Stimulated activated CD4-positive, alpha-beta T cell treated with anti-CD3 and anti-CD28 coated beads, TNF-alpha, amount 100 ng/mL, for 1 hour (primary cell): ENCODE measurements around the gene ST7L.
"Not testable (repeated sequence)": the region's sequence is repeated elsewhere in the genome, so short reads cannot be mapped to it uniquely, and the experiment has no call there.

Source experiments
- DNase-seq, 3 donors: peaks; one replicate each; pipeline ENCODE4 v3.0.0-alpha.2; 2020; ENCODE audit warnings: low read depth in 3 of 3, low spot score in 1 of 3

The ST7L gene

GRCh38 chr1:112618721-112619517, at the start of gene ST7L:
ST7L (minus strand) TSS chr1:112619141; CDS start chr1:112619113, 28 bp downstream.
- DNase-seq, result peak; percentile 6 to 48 (median 31)

GRCh38 chr1:112666946-112667345, 48.0 kb upstream of the ST7L start:
- no peak for DNase-seq

GRCh38 chr1:112665857-112666256, 46.9 kb upstream of the ST7L start:
- no peak for DNase-seq

GRCh38 chr1:112651205-112651604, 32.3 kb upstream of the ST7L start:
- no peak for DNase-seq

GRCh38 chr1:112646225-112646624, 27.3 kb upstream of the ST7L start:
- no peak for DNase-seq

- no peak for DNase-seq
Observed at GRCh38 chr1:112643080-112643479, 24.1 kb upstream of the ST7L start.

GRCh38 chr1:112640437-112640836, 21.5 kb upstream of the ST7L start:
- not testable (repeated sequence) for DNase-seq

- no peak for DNase-seq
Observed at GRCh38 chr1:112638110-112638428, 19.1 kb upstream of the ST7L start.

GRCh38 chr1:112637254-112638109, 18.5 kb upstream of the ST7L start:
- DNase-seq, result no peak

GRCh38 chr1:112636597-112637253, 17.8 kb upstream of the ST7L start:
- DNase-seq, result no peak

GRCh38 chr1:112636056-112636455, 17.1 kb upstream of the ST7L start:
- DNase-seq, result no peak

GRCh38 chr1:112634367-112634766, 15.4 kb upstream of the ST7L start:
- no peak for DNase-seq

- DNase-seq, result no peak
Observed at GRCh38 chr1:112633628-112634027, 14.7 kb upstream of the ST7L start.

GRCh38 chr1:112629256-112629655, 10.3 kb upstream of the ST7L start:
- DNase-seq, result no peak

- DNase-seq, result no peak
Observed at GRCh38 chr1:112628516-112628915, 9.6 kb upstream of the ST7L start.

- no peak for DNase-seq
Observed at GRCh38 chr1:112626887-112627286, 7.9 kb upstream of the ST7L start.

- no peak for DNase-seq
Observed at GRCh38 chr1:112626193-112626592, 7.3 kb upstream of the ST7L start.

GRCh38 chr1:112625696-112626095, 6.8 kb upstream of the ST7L start:
- no peak for DNase-seq

- not testable (repeated sequence) for DNase-seq
Observed at GRCh38 chr1:112624493-112624892, 5.6 kb upstream of the ST7L start.

- no peak for DNase-seq
Observed at GRCh38 chr1:112620377-112620695, 1.4 kb upstream of the ST7L start.

- DNase-seq, result peak; percentile 77 to 79 (median 78)
Observed at GRCh38 chr1:112619518-112620376, 806 bp upstream of the ST7L start, which contains the start of gene CAPZA1. CAPZA1 (plus strand) TSS chr1:112619832; CDS start chr1:112619845, 13 bp downstream.
